ENCODE results near the gene IFT43.

The IFT43 gene

GRCh38 chr14:76097547-76097946 lies 112.0 kb downstream of the IFT43 start:
- H3K27ac Mint-ChIP-seq, result no peak overlapping the region
- H3K9me3 Mint-ChIP-seq, result no peaks in the 10 kb centered on the region
- H3K4me3 Mint-ChIP-seq, result no peak overlapping the region
- no peak for DNase-seq (ENCODE audit: low spot score in 2 of 2)
- H3K4me1 Mint-ChIP-seq, result no peaks in the 10 kb centered on the region
- no peak for ATAC-seq
- no peaks in the 10 kb centered on the region for H3K36me3 Mint-ChIP-seq

GRCh38 chr14:76098047-76098446 lies 112.5 kb downstream of the IFT43 start:
- Mint-ChIP-seq H3K27ac (no peak overlapping the region), H3K4me1 (no peaks in the 10 kb centered on the region), H3K36me3 (no peaks in the 10 kb centered on the region), H3K4me3 (no peak overlapping the region), H3K9me3 (no peaks in the 10 kb centered on the region)
- no peak for DNase-seq (ENCODE audit: low spot score in 2 of 2)
- ATAC-seq, result no peak

GRCh38 chr14:76098916-76099675 lies 113.5 kb downstream of the IFT43 start:
- H3K4me1 Mint-ChIP-seq, result no peaks in the 10 kb centered on the region
- H3K4me3 Mint-ChIP-seq, result no peak overlapping the region
- DNase-seq (ENCODE audit: low spot score in 2 of 2) (no peak), ATAC-seq (no peak)
- no peak overlapping the region for H3K27ac Mint-ChIP-seq
- no peaks in the 10 kb centered on the region for H3K9me3 Mint-ChIP-seq
- H3K36me3 Mint-ChIP-seq, result no peaks in the 10 kb centered on the region

- DNase-seq (ENCODE audit: low spot score in 2 of 2) (no peak), ATAC-seq (no peak)
- Mint-ChIP-seq H3K4me3 (no peak overlapping the region), H3K9me3 (no peaks in the 10 kb centered on the region), H3K4me1 (no peaks in the 10 kb centered on the region), H3K27ac (no peak overlapping the region), H3K36me3 (no peaks in the 10 kb centered on the region)
Measured at GRCh38 chr14:76100236-76100635, 114.7 kb downstream of the IFT43 start.

DNA sequence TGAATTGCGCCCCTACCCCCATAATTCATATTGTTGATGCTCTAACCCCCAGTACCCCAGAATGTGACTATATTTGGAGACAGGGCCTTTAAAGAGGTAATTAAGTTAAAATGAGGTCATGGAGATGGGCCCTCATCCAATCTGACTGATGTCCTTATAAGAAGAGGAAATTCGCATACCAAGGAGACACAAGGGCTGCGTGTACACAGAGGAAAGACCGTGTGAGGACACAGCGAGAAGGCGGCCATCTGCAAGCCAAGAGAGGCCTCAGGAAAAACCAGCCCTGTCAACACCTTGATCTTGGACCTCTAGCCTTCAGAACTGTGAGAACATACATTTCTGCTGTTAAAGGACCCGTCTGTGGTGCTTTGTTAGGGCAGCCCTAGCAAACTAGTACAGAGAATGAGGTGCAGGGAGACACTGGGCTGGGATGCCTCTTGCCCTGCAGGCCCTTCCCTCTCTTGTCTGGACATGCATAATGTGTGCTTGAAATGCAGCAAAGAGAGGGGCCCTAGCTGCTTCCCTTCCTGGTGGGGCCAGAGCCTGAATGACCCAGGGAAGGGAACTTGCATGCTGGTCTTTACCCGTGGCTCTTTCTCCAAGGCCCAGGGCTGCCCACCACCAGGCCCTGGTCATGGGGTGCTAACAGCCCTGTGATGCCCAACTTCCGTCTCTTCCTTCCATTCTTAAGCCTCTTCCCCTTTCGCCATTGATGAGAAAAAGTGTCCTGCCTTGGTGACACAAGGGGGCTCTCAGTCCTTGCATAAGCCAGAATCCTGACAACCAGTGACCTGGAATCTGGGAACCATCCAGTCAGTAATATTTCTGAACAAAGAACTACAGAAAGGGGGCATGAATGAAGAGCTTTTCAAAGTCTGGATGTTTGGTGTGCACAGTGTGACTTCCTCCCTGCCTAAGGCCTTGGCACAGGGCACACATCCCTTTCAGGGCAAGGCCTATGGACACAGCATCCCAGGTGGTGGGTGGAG lies 116.1 kb downstream of the IFT43 start:
- ATAC-seq, result no peak
- Mint-ChIP-seq H3K4me3 (no peak overlapping the region), H3K9me3 (no peaks in the 10 kb centered on the region), H3K27ac (no peak overlapping the region), H3K36me3 (no peaks in the 10 kb centered on the region), H3K4me1 (no peaks in the 10 kb centered on the region)
- no peak for DNase-seq (ENCODE audit: low spot score in 2 of 2)

GRCh38 chr14:76104802-76105355 lies 119.3 kb downstream of the IFT43 start:
- ATAC-seq, result no peak

DNA sequence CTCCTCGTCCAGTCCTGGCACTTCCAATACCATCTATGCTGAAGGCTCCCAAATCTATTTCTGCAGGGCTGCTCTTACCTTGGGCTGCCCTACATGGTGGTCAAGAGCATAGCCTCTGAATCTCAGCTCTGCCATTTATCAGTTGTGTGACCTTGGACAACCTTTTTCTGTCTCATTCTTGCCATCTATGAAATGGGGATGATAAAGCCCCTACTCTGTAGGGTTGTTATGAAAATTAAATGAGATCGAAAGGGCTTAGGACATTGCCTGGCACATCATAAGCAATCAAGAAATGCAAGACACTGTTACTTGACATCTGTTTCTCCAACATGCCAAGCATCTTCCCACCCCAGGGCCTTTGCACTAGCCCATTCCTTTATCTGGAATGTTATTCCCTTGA lies 120.6 kb downstream of the IFT43 start:
- no peaks in the 10 kb centered on the region for H3K36me3 Mint-ChIP-seq
- DNase-seq (ENCODE audit: low spot score in 2 of 2) (no peak), ATAC-seq (no peak)
- peaks cover 3% of the 10 kb centered on the region for H3K9me3 Mint-ChIP-seq
- no peak overlapping the region for H3K4me3 Mint-ChIP-seq
- no peaks in the 10 kb centered on the region for H3K4me1 Mint-ChIP-seq
- H3K27ac Mint-ChIP-seq, result no peak overlapping the region

More at GRCh38 chr14:76104802-76105355, 119.3 kb downstream of the IFT43 start:
- DNase-seq (ENCODE audit: low spot score in 2 of 2), result no peak
- Mint-ChIP-seq H3K4me3 (no peak overlapping the region), H3K27ac (no peak overlapping the region), H3K36me3 (no peaks in the 10 kb centered on the region), H3K4me1 (no peaks in the 10 kb centered on the region), H3K9me3 (peaks cover 3% of the 10 kb centered on the region)

- Mint-ChIP-seq H3K4me1 (no peaks in the 10 kb centered on the region), H3K36me3 (no peaks in the 10 kb centered on the region), H3K4me3 (no peak overlapping the region), H3K9me3 (peaks cover 3% of the 10 kb centered on the region), H3K27ac (no peak overlapping the region)
- no peak for ATAC-seq
- no peak for DNase-seq (ENCODE audit: low spot score in 2 of 2)
Measured at GRCh38 chr14:76109087-76109880, 123.7 kb downstream of the IFT43 start.

DNA sequence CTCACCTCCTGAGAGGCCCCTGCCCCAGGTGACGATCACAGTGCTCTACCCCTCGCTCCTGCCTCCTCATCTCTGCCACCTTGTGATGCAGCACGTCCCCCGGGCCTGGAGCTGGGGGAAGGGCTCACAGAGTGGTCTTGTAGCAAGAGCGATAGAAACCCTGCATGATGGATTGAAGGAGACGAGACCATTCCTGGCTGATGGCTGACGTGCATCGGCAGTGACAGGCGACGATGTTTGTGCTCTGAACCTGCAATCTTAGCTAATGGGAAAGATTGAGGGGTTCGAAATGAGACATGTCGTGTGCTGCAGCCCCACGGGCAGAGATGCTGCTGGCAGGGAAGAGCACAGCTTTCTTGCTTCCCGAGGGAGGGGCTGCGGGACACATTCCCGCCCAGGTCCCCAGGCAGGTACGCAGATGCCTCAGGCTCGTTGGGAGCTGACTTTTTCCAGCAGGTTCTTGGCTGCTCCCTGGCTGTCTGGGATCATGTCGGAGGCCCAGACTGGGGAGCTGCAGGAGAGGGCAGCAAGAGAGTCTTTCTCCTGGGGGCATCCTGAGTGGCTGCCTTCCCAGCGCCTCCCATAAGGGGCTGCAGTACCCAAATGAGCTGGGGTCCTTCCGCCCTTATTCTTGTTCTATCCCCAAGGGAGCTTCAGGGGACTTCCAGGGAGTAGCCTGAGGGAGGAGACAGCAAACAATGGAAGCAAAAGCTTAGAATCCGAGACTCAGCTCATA lies 127.5 kb downstream of the IFT43 start:
- H3K36me3 Mint-ChIP-seq, result no peaks in the 10 kb centered on the region
- no peak overlapping the region for H3K27ac Mint-ChIP-seq
- H3K4me3 Mint-ChIP-seq, result no peak overlapping the region
- peaks cover 3% of the 10 kb centered on the region for H3K9me3 Mint-ChIP-seq
- DNase-seq (ENCODE audit: low spot score in 2 of 2) (no peak), ATAC-seq (no peak)
- no peaks in the 10 kb centered on the region for H3K4me1 Mint-ChIP-seq

DNA sequence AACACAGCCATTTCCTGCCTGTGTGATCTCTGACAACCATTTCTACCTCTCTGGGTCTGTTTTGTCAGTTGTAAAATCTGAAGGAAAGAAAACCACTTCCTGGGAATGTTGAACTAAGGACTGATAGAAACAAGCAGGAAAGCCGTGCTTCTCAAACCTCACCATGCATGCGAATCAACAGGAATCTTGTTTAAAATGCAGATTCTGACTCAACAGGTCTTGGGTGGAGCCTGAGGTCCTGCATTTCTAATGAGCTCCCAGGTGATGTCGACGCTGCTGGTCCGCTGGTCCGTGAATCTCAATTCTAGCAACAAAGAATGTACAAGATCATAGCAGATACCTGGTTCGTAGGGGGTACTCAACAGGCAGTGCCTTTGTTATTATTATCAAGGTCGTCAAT lies 128.1 kb downstream of the IFT43 start:
- peaks cover 2% of the 10 kb centered on the region for H3K9me3 Mint-ChIP-seq
- ATAC-seq, result no peak
- H3K27ac Mint-ChIP-seq, result no peak overlapping the region
- DNase-seq (ENCODE audit: low spot score in 2 of 2), result no peak
- H3K36me3 Mint-ChIP-seq, result no peaks in the 10 kb centered on the region
- no peak overlapping the region for H3K4me3 Mint-ChIP-seq
- no peaks in the 10 kb centered on the region for H3K4me1 Mint-ChIP-seq

DNA sequence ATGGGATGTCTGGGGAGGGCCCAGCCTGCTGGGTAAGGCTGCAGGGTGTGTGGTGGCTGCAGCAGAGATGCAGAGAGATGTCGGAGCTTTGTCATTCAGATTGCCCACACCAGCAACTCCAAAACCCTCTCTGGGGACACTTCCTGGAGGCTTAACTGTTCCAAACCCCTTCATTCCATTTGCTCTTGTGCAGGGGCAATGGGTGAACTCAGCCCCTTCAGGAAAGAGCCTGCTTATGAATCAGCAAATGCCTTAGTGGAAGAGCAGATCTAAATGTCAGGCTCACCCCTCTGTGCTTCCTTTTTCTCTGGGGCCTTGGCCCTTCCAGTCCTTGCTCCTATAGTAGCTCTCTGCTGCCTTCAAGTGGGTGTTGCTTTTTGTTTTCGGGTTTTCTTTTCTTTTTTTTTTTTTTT lies 129.5 kb downstream of the IFT43 start:
- no peaks in the 10 kb centered on the region for H3K4me1 Mint-ChIP-seq
- DNase-seq (ENCODE audit: low spot score in 2 of 2) (no peak), ATAC-seq (no peak)
- no peak overlapping the region for H3K27ac Mint-ChIP-seq
- no peaks in the 10 kb centered on the region for H3K9me3 Mint-ChIP-seq
- no peaks in the 10 kb centered on the region for H3K36me3 Mint-ChIP-seq
- no peak overlapping the region for H3K4me3 Mint-ChIP-seq

GRCh38 chr14:76117789-76118484 lies 132.4 kb downstream of the IFT43 start:
- Mint-ChIP-seq H3K36me3 (no peaks in the 10 kb centered on the region), H3K4me3 (no peak overlapping the region)

GRCh38 chr14:76118594-76118993 lies 133.0 kb downstream of the IFT43 start:
- Mint-ChIP-seq H3K36me3 (no peaks in the 10 kb centered on the region), H3K27ac (no peak overlapping the region), H3K9me3 (no peaks in the 10 kb centered on the region), H3K4me3 (no peak overlapping the region), H3K4me1 (no peaks in the 10 kb centered on the region)
- DNase-seq (ENCODE audit: low spot score in 2 of 2) (no peak), ATAC-seq (no peak)

More at GRCh38 chr14:76117789-76118484, 132.4 kb downstream of the IFT43 start:
- ATAC-seq, result no peak
- H3K4me1 Mint-ChIP-seq, result no peaks in the 10 kb centered on the region
- H3K27ac Mint-ChIP-seq, result no peak overlapping the region
- H3K9me3 Mint-ChIP-seq, result no peaks in the 10 kb centered on the region
- DNase-seq (ENCODE audit: low spot score in 2 of 2), result no peak
